PFSK-1 (cell line): ENCODE measurements around the gene SPAG9.

ENCODE experiments used
- FOXP2 ChIP-seq: optimal IDR thresholded peaks from 2 replicates; pipeline ENCODE3; 2011; ENCODE audit warnings: borderline replicate concordance, control low read depth, inconsistent platforms; ENCODE audit not compliant: insufficient read depth; ENCODE audit errors: extremely low read length, extremely low read depth
- POLR2AphosphoS5 ChIP-seq: IDR thresholded peaks from 2 replicates; pipeline ENCODE4 v1.6.1; 2012; ENCODE audit warnings: low read depth, mild to moderate bottlenecking, control low read depth, low read length, moderate library complexity
- SIN3A ChIP-seq: IDR thresholded peaks from 2 replicates; pipeline ENCODE4 v1.6.1; 2012; ENCODE audit warnings: mild to moderate bottlenecking, low read length, moderate library complexity, borderline replicate concordance; ENCODE audit not compliant: insufficient read depth
- TAF1 ChIP-seq: IDR thresholded peaks from 2 replicates; pipeline ENCODE4 v1.6.1; 2012; ENCODE audit warnings: low read length, control low read depth, borderline replicate concordance; ENCODE audit not compliant: insufficient read depth
- TF ChIP-seq, protein P1 (sequence below), 2 experiments: IDR thresholded peaks; 2 replicates each; pipeline versions ENCODE4 v1.6.1 to v1.8.0; 2011 to 2012; ENCODE audit warnings: low read depth in 2 of 2, low read length in 2 of 2, control low read depth in 1 of 2, inconsistent platforms in 1 of 2, mild to moderate bottlenecking in 1 of 2, moderate library complexity in 1 of 2; ENCODE audit not compliant: insufficient read depth in 1 of 2

The SPAG9 gene

DNA sequence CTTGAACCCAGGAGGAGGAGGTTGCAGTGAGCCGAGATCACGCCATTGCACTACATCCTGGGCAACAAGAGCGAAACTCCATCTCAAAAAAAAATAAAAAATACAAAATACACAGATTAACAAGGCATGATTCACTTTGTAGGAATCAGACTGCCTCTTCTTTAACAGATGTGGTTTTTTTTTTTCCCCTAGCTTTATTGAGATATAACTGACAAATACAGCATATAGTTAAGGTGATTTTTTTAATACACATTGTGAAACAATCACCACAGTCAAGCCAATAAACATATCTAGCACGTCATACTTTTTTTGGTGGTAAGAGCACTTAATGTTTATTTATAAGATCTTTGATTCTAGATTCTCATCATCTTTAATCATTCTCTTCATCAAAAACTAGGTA, 87.8 kb downstream of the SPAG9 start:
- TF ChIP-seq FOXP2 (no peak), TAF1 (no peak), POLR2AphosphoS5 (no peak), SIN3A (no peak)
- TF ChIP-seq, protein P1, sequence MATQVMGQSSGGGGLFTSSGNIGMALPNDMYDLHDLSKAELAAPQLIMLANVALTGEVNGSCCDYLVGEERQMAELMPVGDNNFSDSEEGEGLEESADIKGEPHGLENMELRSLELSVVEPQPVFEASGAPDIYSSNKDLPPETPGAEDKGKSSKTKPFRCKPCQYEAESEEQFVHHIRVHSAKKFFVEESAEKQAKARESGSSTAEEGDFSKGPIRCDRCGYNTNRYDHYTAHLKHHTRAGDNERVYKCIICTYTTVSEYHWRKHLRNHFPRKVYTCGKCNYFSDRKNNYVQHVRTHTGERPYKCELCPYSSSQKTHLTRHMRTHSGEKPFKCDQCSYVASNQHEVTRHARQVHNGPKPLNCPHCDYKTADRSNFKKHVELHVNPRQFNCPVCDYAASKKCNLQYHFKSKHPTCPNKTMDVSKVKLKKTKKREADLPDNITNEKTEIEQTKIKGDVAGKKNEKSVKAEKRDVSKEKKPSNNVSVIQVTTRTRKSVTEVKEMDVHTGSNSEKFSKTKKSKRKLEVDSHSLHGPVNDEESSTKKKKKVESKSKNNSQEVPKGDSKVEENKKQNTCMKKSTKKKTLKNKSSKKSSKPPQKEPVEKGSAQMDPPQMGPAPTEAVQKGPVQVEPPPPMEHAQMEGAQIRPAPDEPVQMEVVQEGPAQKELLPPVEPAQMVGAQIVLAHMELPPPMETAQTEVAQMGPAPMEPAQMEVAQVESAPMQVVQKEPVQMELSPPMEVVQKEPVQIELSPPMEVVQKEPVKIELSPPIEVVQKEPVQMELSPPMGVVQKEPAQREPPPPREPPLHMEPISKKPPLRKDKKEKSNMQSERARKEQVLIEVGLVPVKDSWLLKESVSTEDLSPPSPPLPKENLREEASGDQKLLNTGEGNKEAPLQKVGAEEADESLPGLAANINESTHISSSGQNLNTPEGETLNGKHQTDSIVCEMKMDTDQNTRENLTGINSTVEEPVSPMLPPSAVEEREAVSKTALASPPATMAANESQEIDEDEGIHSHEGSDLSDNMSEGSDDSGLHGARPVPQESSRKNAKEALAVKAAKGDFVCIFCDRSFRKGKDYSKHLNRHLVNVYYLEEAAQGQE (IDR thresholded peaks at IDR 0.05; ENCODE audit: insufficient read depth in 1 of 2, low read depth in 2 of 2, low read length in 2 of 2), result no peak

DNA sequence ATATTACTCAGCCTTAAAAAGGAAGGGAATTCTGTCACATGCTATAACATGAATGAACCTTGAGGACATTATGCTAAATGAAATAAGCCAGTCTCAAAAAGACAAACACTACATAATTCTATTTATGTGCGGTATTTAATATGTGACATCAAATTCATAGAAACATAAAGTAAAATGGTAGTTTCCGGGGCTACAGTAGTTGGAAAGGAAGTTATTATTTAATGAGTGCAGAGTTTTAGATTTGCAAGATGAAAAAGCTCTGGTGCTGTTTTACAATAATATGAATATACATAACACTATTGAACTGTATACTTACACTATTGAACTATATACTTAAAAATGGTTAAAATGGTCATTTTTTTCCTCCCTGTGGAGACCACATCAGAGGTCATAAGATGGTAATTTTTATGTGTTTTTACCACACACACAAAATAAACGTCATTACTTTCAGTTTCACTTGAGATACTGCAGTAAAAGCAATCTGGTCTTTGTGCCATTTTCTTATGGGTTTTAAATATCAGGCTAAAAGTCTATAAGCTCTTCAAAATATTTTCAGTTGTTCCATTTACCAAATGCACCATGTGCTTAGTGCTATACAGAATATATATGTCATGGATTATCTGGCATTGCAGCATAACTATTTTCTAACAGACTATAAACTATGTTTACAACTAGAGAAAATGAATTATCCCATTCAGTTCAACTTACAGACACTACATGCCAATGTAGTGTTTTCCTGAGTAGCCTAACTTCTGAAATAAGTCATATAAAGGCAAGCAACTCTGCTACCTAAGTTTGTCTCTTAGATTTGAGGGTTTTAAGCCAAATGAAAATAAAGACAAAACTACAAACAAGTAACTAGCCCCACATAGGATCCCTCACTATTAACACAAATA, 90.9 kb downstream of the SPAG9 start:
- TF ChIP-seq POLR2AphosphoS5, result no peak
- TF ChIP-seq, protein P1 (IDR thresholded peaks at IDR 0.05; ENCODE audit: insufficient read depth in 1 of 2, low read depth in 2 of 2, low read length in 2 of 2), result no peak
- TF ChIP-seq TAF1, result no peak
- no peak for TF ChIP-seq FOXP2
- no peak for TF ChIP-seq SIN3A

DNA sequence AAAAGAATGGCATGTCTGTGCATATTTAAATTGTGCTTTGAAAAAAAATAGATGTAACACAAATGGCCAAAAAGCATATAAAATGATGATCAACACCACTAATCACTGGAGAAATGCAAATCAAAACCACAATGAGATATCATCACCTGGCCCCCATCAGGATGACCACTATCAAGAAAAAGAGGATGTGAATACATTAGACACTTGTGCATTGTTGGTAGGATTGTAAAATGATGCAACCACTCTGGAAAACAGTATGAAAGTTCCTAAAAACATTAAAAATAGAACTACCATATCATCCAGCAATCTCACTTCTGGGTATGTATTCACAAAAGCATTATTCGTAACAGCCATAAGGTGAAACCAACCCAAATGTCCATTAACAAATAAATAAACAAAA, 91.5 kb downstream of the SPAG9 start:
- no peak for TF ChIP-seq POLR2AphosphoS5
- no peak for TF ChIP-seq TAF1
- TF ChIP-seq FOXP2, result no peak
- TF ChIP-seq, protein P1 (IDR thresholded peaks at IDR 0.05; ENCODE audit: insufficient read depth in 1 of 2, low read depth in 2 of 2, low read length in 2 of 2), result no peak
- TF ChIP-seq SIN3A, result no peak

DNA sequence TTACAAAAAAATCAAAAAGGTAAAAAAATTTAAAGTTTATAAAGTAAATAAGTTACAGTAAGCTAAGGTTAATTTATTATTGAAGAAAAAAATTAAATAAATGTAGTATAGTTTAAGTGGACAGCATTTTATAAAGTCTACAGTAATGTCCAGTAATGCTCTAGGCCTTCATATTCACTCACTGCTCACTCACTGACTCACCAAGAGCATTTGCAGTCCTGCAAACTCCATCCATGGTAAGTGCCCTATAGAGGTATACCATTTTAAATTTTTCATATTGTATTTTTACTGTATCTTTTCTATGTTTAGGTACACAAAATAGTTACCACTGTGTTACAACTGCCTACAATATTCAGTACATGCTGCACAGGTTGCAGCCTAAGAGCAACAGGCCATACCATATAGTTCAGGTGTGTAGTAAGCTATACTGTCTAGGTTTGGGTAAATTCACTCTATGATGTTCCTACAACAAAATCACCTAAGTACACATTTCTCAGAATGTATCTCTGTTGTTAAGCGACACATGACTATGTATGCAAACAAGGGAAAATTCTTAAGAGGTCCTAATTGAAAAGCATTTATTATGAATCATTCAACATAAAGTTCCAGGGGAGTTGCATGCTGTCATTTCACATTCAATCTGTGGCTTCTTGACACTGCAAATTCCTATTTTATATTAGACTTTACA, 92.3 kb downstream of the SPAG9 start:
- TF ChIP-seq TAF1, result no peak
- TF ChIP-seq, protein P1 (IDR thresholded peaks at IDR 0.05; ENCODE audit: insufficient read depth in 1 of 2, low read depth in 2 of 2, low read length in 2 of 2), result no peak
- no peak for TF ChIP-seq SIN3A
- TF ChIP-seq FOXP2, result no peak
- TF ChIP-seq POLR2AphosphoS5, result no peak
